GM12878 (cell line): ENCODE measurements around the gene SDK2. TPM values are rescaled to one million over a fixed set of nuclear protein-coding genes. Genes with fewer than 3 reads are reported as not detected.

Experiments used
- ATAC-seq: fragments of 200-7000 bp; cut with Tn5 transposase; 3 replicates; pipeline ENCODE4 v1.9.1; 2020; ENCODE audit warnings: mild to moderate bottlenecking, moderate library complexity
- BruUV-seq: library from RNA; stranded (reverse); fragments of 400-500 nt; replicated peaks from 2 replicates; lab custom pipeline; 2021; lab: Mats Ljungman, UMichigan
- CTCF ChIA-PET: fragments of 300-600 bp; sonication (Branson Sonifier 250); formaldehyde crosslinking; extraction: SDS; loops from one replicate; lab custom pipeline; 2021; ENCODE audit warnings: inconsistent platforms; lab: Yijun Ruan, JAX
- POLR2A ChIA-PET: fragments of 350-600 bp; formaldehyde crosslinking; extraction: SDS; loops from one replicate; lab custom pipeline; 2021; ENCODE audit warnings: inconsistent platforms; lab: Charles Lee
- RAD21 ChIA-PET: fragments of 300-600 bp; sonication (Branson Sonifier 250); formaldehyde crosslinking; loops from one replicate; lab custom pipeline; 2023; ENCODE audit warnings: antibody characterized with exemption; ENCODE audit not compliant: unreplicated experiment; lab: Charles Lee
- SMC1A ChIA-PET: fragments of 300-600 bp; sonication (Branson Sonifier 250); formaldehyde crosslinking; loops from one replicate; lab custom pipeline; 2023; ENCODE audit not compliant: unreplicated experiment, uncharacterized antibody; lab: Charles Lee
- DNase-seq: peaks from one replicate; pipeline ENCODE4 v3.0.0-alpha.2; 2011; ENCODE audit warnings: low read depth, low spot score
- FAIRE-seq: peaks from 3 replicates; lab custom pipeline; 2011; peaks lifted over from hg19 to GRCh38; lab: Jason Lieb, UNC
- H2AFZ ChIP-seq: 2 replicates; pipeline ENCODE4 v1.6.0; 2011; ENCODE audit warnings: low read depth, low read length, control low read depth; ENCODE audit not compliant: control insufficient read depth
- H3K27ac ChIP-seq: 2 replicates; pipeline ENCODE4 v1.5.1; 2011; ENCODE audit warnings: control low read depth; ENCODE audit not compliant: control insufficient read depth, insufficient read depth
- H3K27me3 ChIP-seq, 2 experiments: replicated peaks in 1 of 2; 2 replicates each; pipeline versions ENCODE4 v1.6.0 to v1.6.1; 2011; ENCODE audit warnings: low read length in 1 of 2; ENCODE audit not compliant: control insufficient read depth in 2 of 2, insufficient read depth in 2 of 2
- H3K36me3 ChIP-seq, 2 experiments: 2 replicates each; pipeline ENCODE4 v1.5.1; 2011; ENCODE audit warnings: low read length in 1 of 2; ENCODE audit not compliant: control insufficient read depth in 2 of 2, insufficient read depth in 2 of 2
- H3K4me1 ChIP-seq: 2 replicates; pipeline ENCODE4 v1.6.1; 2011; ENCODE audit warnings: mild to moderate bottlenecking, low read length, moderate library complexity, mixed read lengths; ENCODE audit not compliant: control insufficient read depth, insufficient read depth
- H3K4me2 ChIP-seq: 2 replicates; pipeline ENCODE4 v1.6.0; 2011; ENCODE audit warnings: control low read depth; ENCODE audit not compliant: control insufficient read depth, insufficient read depth
- H3K4me3 ChIP-seq: fragments of 200-600 bp; sonication (generic); 2 replicates; pipeline ENCODE4 v1.5.1; 2016
- H3K79me2 ChIP-seq: 2 replicates; pipeline ENCODE4 v1.6.0; 2011; ENCODE audit warnings: low read length; ENCODE audit not compliant: control insufficient read depth, insufficient read depth
- H3K9ac ChIP-seq: 2 replicates; pipeline ENCODE4 v1.8.0; 2011; ENCODE audit warnings: low read length, control low read depth, mixed read lengths; ENCODE audit not compliant: control insufficient read depth, insufficient read depth
- H3K9me3 ChIP-seq: replicated peaks from 3 replicates; pipeline ENCODE4 v1.5.1; 2011; ENCODE audit warnings: mild to moderate bottlenecking, low read length; ENCODE audit not compliant: control insufficient read depth, insufficient read depth
- H4K20me1 ChIP-seq: 2 replicates; pipeline ENCODE4 v1.6.0; 2011; ENCODE audit not compliant: control insufficient read depth, insufficient read depth
- ATF2 ChIP-seq: IDR thresholded peaks from 2 replicates; pipeline ENCODE4 v1.6.1; 2012; ENCODE audit warnings: low read length, inconsistent platforms
- BHLHE40 ChIP-seq, 2 experiments: fragments of 450-650 bp in 1 of 2; IDR thresholded peaks; 2 replicates each; pipeline ENCODE4 v1.6.1; 2011 to 2017; ENCODE audit warnings: low read depth in 2 of 2, borderline replicate concordance in 1 of 2, improper control_type of control experiment in 1 of 2, low read length in 1 of 2, mild to moderate bottlenecking in 1 of 2
- ETV6 ChIP-seq, 2 experiments: fragments of 450-650 bp in 1 of 2; IDR thresholded peaks in 1 of 2; conservative IDR thresholded peaks in 1 of 2; 2 replicates each; pipeline ENCODE4 v1.6.1; 2014; ENCODE audit warnings: antibody characterized with exemption in 1 of 2, borderline replicate concordance in 1 of 2, low read depth in 1 of 2, mild to moderate bottlenecking in 1 of 2, moderate library complexity in 1 of 2
- HDAC6 ChIP-seq: fragments of 200-600 bp; sonication (generic); IDR thresholded peaks from one replicate; pipeline ENCODE4 v1.8.0; 2017; ENCODE audit warnings: antibody characterized with exemption; ENCODE audit not compliant: unreplicated experiment
- SMAD1 ChIP-seq: fragments of 450-650 bp; IDR thresholded peaks from 2 replicates; pipeline ENCODE4 v1.6.1; 2018; ENCODE audit warnings: mild to moderate bottlenecking, low read depth; ENCODE audit not compliant: partially characterized antibody
- WGBS: methylation state at CpG from one replicate; pipeline ENCODE4 v1.1.6; 2016; ENCODE audit warnings: low lambda C conversion rate; ENCODE audit not compliant: insufficient replicate concordance, insufficient coverage; ENCODE audit errors: missing lambda C conversion rate; 5-methylcytosine and 5-hydroxymethylcytosine counted together
- in situ Hi-C: fragments of 300-500 bp; cut with MboI; formaldehyde crosslinking; loops from 9 replicates; pipeline ENCODE4 v1.14.3; 2018; ENCODE audit warnings: mixed read lengths
- intact Hi-C: fragments of 100-400 bp; cut with micrococcal nuclease; formaldehyde crosslinking; loops from one replicate; pipeline ENCODE4 v1.14.2; 2022; ENCODE audit not compliant: unreplicated experiment
- polyA plus RNA-seq, 11 experiments: library from polyadenylated mRNA; depleted of rRNA in 4 of 11; unstranded in 6 of 11; stranded (reverse) in 5 of 11; fragments of >200 nt; fragmentation: Nextera tagmentation in 4 of 11; fragmentation: Illumina TruSeq in 1 of 11; extraction: Ambion mirVana in 4 of 11; extraction: Trizol in 1 of 11; gene quantifications; 1 replicate in 1 of 11; 2 replicates in 10 of 11; pipeline versions ENCODE4 v1.2.1 to v1.2.3, GENCODE V29; 2011 to 2016; ENCODE audit warnings: inconsistent platforms in 2 of 11, missing spikeins in 2 of 11, low read depth in 1 of 11
- total RNA-seq, 4 experiments: library from RNA; depleted of rRNA in 3 of 4; stranded (reverse); fragments of >200 nt in 3 of 4; fragmentation: Illumina TruSeq in 1 of 4; extraction: Trizol in 1 of 4; gene quantifications; 2 replicates each; pipeline versions ENCODE4 v1.2.1 to v1.2.3, GENCODE V29; 2013 to 2021
- TF ChIP-seq, protein P1 (sequence below): fragments of 450-650 bp; IDR thresholded peaks from 2 replicates; pipeline ENCODE4 v1.6.1; 2017; ENCODE audit warnings: mild to moderate bottlenecking, moderate library complexity
- TF ChIP-seq, protein P2 (sequence below): IDR thresholded peaks from 2 replicates; pipeline ENCODE4 v1.6.1; 2012; ENCODE audit warnings: low read depth, low read length, improper control_type of control experiment

The SDK2 gene
- total and polyA plus RNA-seq, 10 of the 15 experiments (the other 5 are each of a cell fraction or from before 2014, with no cell fraction given) = 0.03 to 0.08 (median 0.03) TPM; not detected in 7

- ChIA-PET POLR2A (no interaction called here), CTCF (no interaction called here), RAD21 (no interaction called here), SMC1A (no interaction called here)
- no peak for DNase-seq
- intact Hi-C loops = no loop called here
- no peak for TF ChIP-seq HDAC6
- no peak for TF ChIP-seq ATF2
- TF ChIP-seq, protein P1, sequence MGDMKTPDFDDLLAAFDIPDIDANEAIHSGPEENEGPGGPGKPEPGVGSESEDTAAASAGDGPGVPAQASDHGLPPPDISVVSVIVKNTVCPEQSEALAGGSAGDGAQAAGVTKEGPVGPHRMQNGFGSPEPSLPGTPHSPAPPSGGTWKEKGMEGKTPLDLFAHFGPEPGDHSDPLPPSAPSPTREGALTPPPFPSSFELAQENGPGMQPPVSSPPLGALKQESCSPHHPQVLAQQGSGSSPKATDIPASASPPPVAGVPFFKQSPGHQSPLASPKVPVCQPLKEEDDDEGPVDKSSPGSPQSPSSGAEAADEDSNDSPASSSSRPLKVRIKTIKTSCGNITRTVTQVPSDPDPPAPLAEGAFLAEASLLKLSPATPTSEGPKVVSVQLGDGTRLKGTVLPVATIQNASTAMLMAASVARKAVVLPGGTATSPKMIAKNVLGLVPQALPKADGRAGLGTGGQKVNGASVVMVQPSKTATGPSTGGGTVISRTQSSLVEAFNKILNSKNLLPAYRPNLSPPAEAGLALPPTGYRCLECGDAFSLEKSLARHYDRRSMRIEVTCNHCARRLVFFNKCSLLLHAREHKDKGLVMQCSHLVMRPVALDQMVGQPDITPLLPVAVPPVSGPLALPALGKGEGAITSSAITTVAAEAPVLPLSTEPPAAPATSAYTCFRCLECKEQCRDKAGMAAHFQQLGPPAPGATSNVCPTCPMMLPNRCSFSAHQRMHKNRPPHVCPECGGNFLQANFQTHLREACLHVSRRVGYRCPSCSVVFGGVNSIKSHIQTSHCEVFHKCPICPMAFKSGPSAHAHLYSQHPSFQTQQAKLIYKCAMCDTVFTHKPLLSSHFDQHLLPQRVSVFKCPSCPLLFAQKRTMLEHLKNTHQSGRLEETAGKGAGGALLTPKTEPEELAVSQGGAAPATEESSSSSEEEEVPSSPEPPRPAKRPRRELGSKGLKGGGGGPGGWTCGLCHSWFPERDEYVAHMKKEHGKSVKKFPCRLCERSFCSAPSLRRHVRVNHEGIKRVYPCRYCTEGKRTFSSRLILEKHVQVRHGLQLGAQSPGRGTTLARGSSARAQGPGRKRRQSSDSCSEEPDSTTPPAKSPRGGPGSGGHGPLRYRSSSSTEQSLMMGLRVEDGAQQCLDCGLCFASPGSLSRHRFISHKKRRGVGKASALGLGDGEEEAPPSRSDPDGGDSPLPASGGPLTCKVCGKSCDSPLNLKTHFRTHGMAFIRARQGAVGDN = no peak
- TF ChIP-seq ETV6 (conservative IDR thresholded peaks at IDR 0.05 in 1 of 2, IDR thresholded peaks at IDR 0.05 in 1 of 2; ENCODE audit: borderline replicate concordance in 1 of 2, low read depth in 1 of 2) = no peak
- TF ChIP-seq SMAD1 = no peak
- TF ChIP-seq BHLHE40 (IDR thresholded peaks at IDR 0.05; ENCODE audit: borderline replicate concordance in 1 of 2, low read depth in 2 of 2, low read length in 1 of 2) = no peak
- TF ChIP-seq, protein P2, sequence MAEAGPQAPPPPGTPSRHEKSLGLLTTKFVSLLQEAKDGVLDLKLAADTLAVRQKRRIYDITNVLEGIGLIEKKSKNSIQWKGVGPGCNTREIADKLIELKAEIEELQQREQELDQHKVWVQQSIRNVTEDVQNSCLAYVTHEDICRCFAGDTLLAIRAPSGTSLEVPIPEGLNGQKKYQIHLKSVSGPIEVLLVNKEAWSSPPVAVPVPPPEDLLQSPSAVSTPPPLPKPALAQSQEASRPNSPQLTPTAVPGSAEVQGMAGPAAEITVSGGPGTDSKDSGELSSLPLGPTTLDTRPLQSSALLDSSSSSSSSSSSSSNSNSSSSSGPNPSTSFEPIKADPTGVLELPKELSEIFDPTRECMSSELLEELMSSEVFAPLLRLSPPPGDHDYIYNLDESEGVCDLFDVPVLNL = no peak
- H3K4me3 ChIP-seq = no peak overlapping the region
- no peaks in the 10 kb centered on the region for H4K20me1 ChIP-seq
- H3K27me3 ChIP-seq = no peaks in the 10 kb centered on the region
- in situ Hi-C loops = no loop called here
- no peaks in the 10 kb centered on the region for H3K9me3 ChIP-seq
- H2AFZ ChIP-seq = no peak overlapping the region
- H3K9ac ChIP-seq = no peak overlapping the region
- no peak for FAIRE-seq
- H3K36me3 ChIP-seq = no peaks in the 10 kb centered on the region
- no peak overlapping the region for H3K4me2 ChIP-seq
- no peaks in the 10 kb centered on the region for H3K4me1 ChIP-seq
- ATAC-seq = no peak
- 39% methylated on average over 19 of the region's 19 CpGs for WGBS
- BruUV-seq = no TSS peak
- no peak overlapping the region for H3K27ac ChIP-seq
- no peaks in the 10 kb centered on the region for H3K79me2 ChIP-seq
These were observed 220.4 kb downstream of the SDK2 start for GRCh38 chr17:73423806-73424205.
